ENCODE measurements around the gene MCM10.

- TF ChIP-seq CTCF (IDR thresholded peaks at IDR 0.05; ENCODE audit: extremely low read depth in 1 of 2, insufficient read depth in 1 of 2, low read depth in 1 of 2, low read length in 2 of 2), result no peak
- TF ChIP-seq POLR2A (IDR thresholded peaks at IDR 0.05; ENCODE audit: low read depth, low read length), result no peak
- no peak for TF ChIP-seq EZH2 (IDR thresholded peaks at IDR 0.05; ENCODE audit: borderline replicate concordance, low read depth, low read length, severe bottlenecking)
- no peak for TF ChIP-seq JUN (IDR thresholded peaks at IDR 0.05; ENCODE audit: borderline replicate concordance, insufficient read depth, insufficient read length, low read depth)
Measured at GRCh38 chr10:13139150-13139549, 22.2 kb upstream of the MCM10 start.

All from endothelial cell of umbilical vein (primary cell).